RWPE1 (cell line): ENCODE results near the gene SP2.

Experiments
- CTCF ChIA-PET: fragments of 350-600 bp; sonication (Branson Sonifier 250); formaldehyde crosslinking; extraction: SDS; loops from one replicate; lab custom pipeline; 2021; lab: Yijun Ruan, JAX
- POLR2A ChIA-PET: fragments of 400-600 bp; formaldehyde crosslinking; extraction: SDS; loops from one replicate; lab custom pipeline; 2020; ENCODE audit warnings: antibody characterized with exemption; ENCODE audit not compliant: low non-redundant PET; lab: Yijun Ruan, JAX
- DNase-seq: peaks from one replicate; pipeline ENCODE4 v3.0.0; 2012; ENCODE audit warnings: low spot score
- H3K27ac ChIP-seq: fragments of 450-650 bp; 2 replicates; pipeline ENCODE4 v1.5.1; 2017
- TF ChIP-seq, protein P1 (sequence below): fragments of 450-650 bp; conservative IDR thresholded peaks from 2 replicates; pipeline ENCODE4 v1.5.1; 2017; ENCODE audit warnings: low read depth, mild to moderate bottlenecking

The SP2 gene

DNA sequence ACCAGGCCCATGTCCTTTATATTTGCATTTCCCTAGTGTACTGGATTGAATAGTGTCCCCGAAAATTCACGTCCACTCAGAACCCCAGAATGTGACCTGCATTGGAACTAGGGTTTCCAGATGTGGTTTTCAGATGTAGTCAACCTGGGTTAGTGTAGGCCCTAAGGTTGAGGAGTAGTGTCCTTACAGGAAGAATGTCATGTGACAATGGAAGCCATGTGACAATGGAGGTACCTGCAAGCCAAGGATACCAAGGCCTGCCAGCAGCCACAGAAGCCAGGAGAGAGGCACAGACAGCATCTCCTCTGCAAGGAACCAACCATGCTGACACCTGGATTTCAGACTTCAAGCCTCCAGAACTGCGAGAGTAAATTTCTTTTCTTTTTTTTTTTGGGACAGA, 66.9 kb downstream of the SP2 start:
- H3K27ac ChIP-seq: no peak overlapping the region
- CTCF ChIA-PET: no interaction called here
- TF ChIP-seq, protein P1, sequence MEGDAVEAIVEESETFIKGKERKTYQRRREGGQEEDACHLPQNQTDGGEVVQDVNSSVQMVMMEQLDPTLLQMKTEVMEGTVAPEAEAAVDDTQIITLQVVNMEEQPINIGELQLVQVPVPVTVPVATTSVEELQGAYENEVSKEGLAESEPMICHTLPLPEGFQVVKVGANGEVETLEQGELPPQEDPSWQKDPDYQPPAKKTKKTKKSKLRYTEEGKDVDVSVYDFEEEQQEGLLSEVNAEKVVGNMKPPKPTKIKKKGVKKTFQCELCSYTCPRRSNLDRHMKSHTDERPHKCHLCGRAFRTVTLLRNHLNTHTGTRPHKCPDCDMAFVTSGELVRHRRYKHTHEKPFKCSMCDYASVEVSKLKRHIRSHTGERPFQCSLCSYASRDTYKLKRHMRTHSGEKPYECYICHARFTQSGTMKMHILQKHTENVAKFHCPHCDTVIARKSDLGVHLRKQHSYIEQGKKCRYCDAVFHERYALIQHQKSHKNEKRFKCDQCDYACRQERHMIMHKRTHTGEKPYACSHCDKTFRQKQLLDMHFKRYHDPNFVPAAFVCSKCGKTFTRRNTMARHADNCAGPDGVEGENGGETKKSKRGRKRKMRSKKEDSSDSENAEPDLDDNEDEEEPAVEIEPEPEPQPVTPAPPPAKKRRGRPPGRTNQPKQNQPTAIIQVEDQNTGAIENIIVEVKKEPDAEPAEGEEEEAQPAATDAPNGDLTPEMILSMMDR: no peak
- DNase-seq: no peak
- POLR2A ChIA-PET: no interaction called here

GRCh38 chr17:47964856-47965255, 68.8 kb downstream of the SP2 start:
- ChIA-PET CTCF (no interaction called here), POLR2A (no interaction called here)
- no peak for DNase-seq

GRCh38 chr17:47966079-47966519, 70.1 kb downstream of the SP2 start:
- peak overlapping the region; percentile 86 for H3K27ac ChIP-seq
- ChIA-PET CTCF (no interaction called here), POLR2A (no interaction called here)
- no peak for DNase-seq
- TF ChIP-seq, protein P1: no peak

More at GRCh38 chr17:47964856-47965255, 68.8 kb downstream of the SP2 start:
- TF ChIP-seq, protein P1: no peak
- H3K27ac ChIP-seq: no peak overlapping the region

DNA sequence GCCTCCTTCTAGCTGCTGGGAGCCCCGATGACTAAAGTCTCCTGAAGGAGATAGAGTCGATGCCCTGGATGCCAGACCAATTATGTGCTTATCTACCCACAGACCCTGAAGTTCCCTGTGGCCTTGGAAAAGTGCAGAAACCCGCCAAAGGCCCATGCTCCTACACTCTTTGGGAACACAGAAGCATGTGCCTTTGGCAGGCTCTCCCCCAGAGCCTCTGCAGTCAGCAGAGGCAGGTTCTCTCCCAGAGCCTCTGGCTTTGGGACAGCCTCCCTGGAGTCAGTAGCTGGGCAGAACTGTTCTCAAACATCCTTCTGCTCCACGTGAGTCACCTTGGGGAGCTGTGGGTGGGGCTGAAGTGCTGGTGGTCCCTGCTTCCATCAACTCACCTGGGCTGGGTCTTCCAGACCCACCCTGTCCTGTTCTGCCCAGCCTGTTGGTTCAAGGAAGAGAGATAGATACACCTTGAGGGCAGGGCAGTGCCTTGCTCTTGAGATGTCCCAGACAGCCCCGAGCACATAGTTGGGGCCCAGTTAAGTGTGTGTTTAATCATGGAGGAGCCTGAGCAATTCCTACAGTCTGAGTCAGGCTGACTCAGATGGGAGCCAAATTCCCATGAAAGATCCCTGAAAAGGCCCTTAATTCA, 71.7 kb downstream of the SP2 start:
- CTCF ChIA-PET: interaction anchor here (1.1 to 1.6 kb wide), 3 partner anchors 10 to 18 kb away, joined by 3 to 8 read pairs (median 4); partner anchors contain the start of gene PRR15L
- POLR2A ChIA-PET: no interaction called here
- TF ChIP-seq, protein P1: no peak
- peak; percentile 83 for DNase-seq
- peak overlapping the region; percentile 86 for H3K27ac ChIP-seq

- POLR2A ChIA-PET: no interaction called here
- CTCF ChIA-PET: interaction anchor here (0.6 to 2.3 kb wide), 3 partner anchors 20 to 50 kb away, joined by 3 to 15 read pairs (median 8); no protein-coding TSS in a partner anchor
- DNase-seq: no peak
- TF ChIP-seq, protein P1: no peak
- peak overlapping the region; percentile 86 for H3K27ac ChIP-seq
Measured at GRCh38 chr17:47968836-47969235, 72.8 kb downstream of the SP2 start.

GRCh38 chr17:47969930-47970724, 74.1 kb downstream of the SP2 start:
- DNase-seq: no peak
- TF ChIP-seq, protein P1: no peak
- H3K27ac ChIP-seq: peak overlapping the region; percentile 78
- CTCF ChIA-PET: interaction anchor here (0.5 to 2.3 kb wide), 13 partner anchors 10 to 961 kb away, joined by 3 to 17 read pairs (median 3); no protein-coding TSS in a partner anchor
- POLR2A ChIA-PET: interaction anchor here (0.9 kb wide), 2 partner anchors 13 to 45 kb away, joined by 3 to 4 read pairs; partner anchors contain the start of gene PRR15L
